Bronchial epithelial cell (primary cell): ENCODE data around the gene GATD1. TPM values are rescaled to one million over a fixed set of nuclear protein-coding genes. Genes with fewer than 3 reads are reported as not detected.

ENCODE experiments used
- DNase-seq: peaks from one replicate; pipeline ENCODE4 v3.0.0-alpha.2; 2010; ENCODE audit warnings: low read depth
- FAIRE-seq: peaks from 2 replicates; lab custom pipeline; 2011; peaks lifted over from hg19 to GRCh38; lab: Jason Lieb, UNC
- H3K27me3 ChIP-seq: 2 replicates; pipeline ENCODE4 v1.5.1; 2011; ENCODE audit warnings: low read length; ENCODE audit not compliant: control insufficient read depth, insufficient read depth
- H3K36me3 ChIP-seq: 2 replicates; pipeline ENCODE4 v1.5.1; 2011; ENCODE audit warnings: low read length; ENCODE audit not compliant: control insufficient read depth, insufficient read depth
- H3K4me3 ChIP-seq: 2 replicates; pipeline ENCODE4 v1.5.1; 2011; ENCODE audit warnings: mild to moderate bottlenecking, low read depth, low read length, control low read depth
- CTCF ChIP-seq: IDR thresholded peaks from 2 replicates; pipeline ENCODE4 v1.5.1; 2011; ENCODE audit warnings: mild to moderate bottlenecking, moderate library complexity, low read length, control low read depth, inconsistent platforms; ENCODE audit not compliant: insufficient read depth, severe bottlenecking
- total RNA-seq: library from RNA; depleted of rRNA; stranded (reverse); fragments of >200 nt; gene quantifications from 2 replicates; pipeline ENCODE4 v1.2.1, GENCODE V29; 2014

Gene GATD1
- total RNA-seq, 1 donor from 2014 or later: 18.7 TPM

- no peak for FAIRE-seq
Measured at GRCh38 chr11:797296-798092, 20.2 kb upstream of the GATD1 start.

GRCh38 chr11:796565-797295 is 19.4 kb upstream of the GATD1 start:
- H3K36me3 ChIP-seq: peaks cover 18% of the 10 kb centered on the region
- DNase-seq (no peak), FAIRE-seq (no peak)
- no peak for TF ChIP-seq CTCF
- no peaks in the 10 kb centered on the region for H3K27me3 ChIP-seq
- peak overlapping the region; percentile 97 for H3K4me3 ChIP-seq

More at GRCh38 chr11:797296-798092, 20.2 kb upstream of the GATD1 start:
- H3K27me3 ChIP-seq: no peaks in the 10 kb centered on the region
- DNase-seq: peak; percentile 68
- TF ChIP-seq CTCF: no peak
- H3K4me3 ChIP-seq: peak overlapping the region; percentile 97
- peaks cover 23% of the 10 kb centered on the region for H3K36me3 ChIP-seq

GRCh38 chr11:795634-796564 is 18.6 kb upstream of the GATD1 start:
- TF ChIP-seq CTCF: no peak
- FAIRE-seq (no peak), DNase-seq (peak; percentile 68)
- Histone ChIP-seq H3K4me3 (peak overlapping the region; percentile 97), H3K27me3 (no peaks in the 10 kb centered on the region), H3K36me3 (peaks cover 13% of the 10 kb centered on the region)

- no peaks in the 10 kb centered on the region for H3K27me3 ChIP-seq
- DNase-seq: no peak
- no peak for TF ChIP-seq CTCF
- FAIRE-seq: no peak
- H3K4me3 ChIP-seq: peak overlapping the region; percentile 97
- H3K36me3 ChIP-seq: peaks cover 11% of the 10 kb centered on the region
Measured at GRCh38 chr11:794766-795633, 17.7 kb upstream of the GATD1 start.
